ENCODE results near the gene CCDC136.

Gene CCDC136

GRCh38 chr7:128818694-128819093, 26.9 kb downstream of the CCDC136 start:
- no peak for TF ChIP-seq TAF1 (IDR thresholded peaks at IDR 0.05; ENCODE audit: low read depth)
- TF ChIP-seq YY1 (IDR thresholded peaks at IDR 0.05; ENCODE audit: low read depth): no peak
- no peak for TF ChIP-seq ZBTB7A (IDR thresholded peaks at IDR 0.05; ENCODE audit: low read depth)
- no peak for TF ChIP-seq TCF12 (IDR thresholded peaks at IDR 0.05; ENCODE audit: low read depth)
- TF ChIP-seq FOXM1 (IDR thresholded peaks at IDR 0.05; ENCODE audit: borderline replicate concordance, low read depth): no peak
- no peak for TF ChIP-seq REST (IDR thresholded peaks at IDR 0.05; ENCODE audit: low read depth)

- TF ChIP-seq FOXM1 (IDR thresholded peaks at IDR 0.05; ENCODE audit: borderline replicate concordance, low read depth) (no peak), TEAD4 (IDR thresholded peaks at IDR 0.05) (no peak), TCF12 (IDR thresholded peaks at IDR 0.05; ENCODE audit: low read depth) (no peak), EP300 (IDR thresholded peaks at IDR 0.05; ENCODE audit: borderline replicate concordance) (no peak), EGR1 (IDR thresholded peaks at IDR 0.05) (no peak), ZBTB7A (IDR thresholded peaks at IDR 0.05; ENCODE audit: low read depth) (no peak), RAD21 (IDR thresholded peaks at IDR 0.05; ENCODE audit: low read depth) (no peak), NFIC (IDR thresholded peaks at IDR 0.05) (no peak), YY1 (IDR thresholded peaks at IDR 0.05; ENCODE audit: low read depth) (no peak)
- TF ChIP-seq, protein P1, sequence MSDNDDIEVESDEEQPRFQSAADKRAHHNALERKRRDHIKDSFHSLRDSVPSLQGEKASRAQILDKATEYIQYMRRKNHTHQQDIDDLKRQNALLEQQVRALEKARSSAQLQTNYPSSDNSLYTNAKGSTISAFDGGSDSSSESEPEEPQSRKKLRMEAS (IDR thresholded peaks at IDR 0.05): no peak
Observed at GRCh38 chr7:128821724-128822123, 30.0 kb downstream of the CCDC136 start.

DNA sequence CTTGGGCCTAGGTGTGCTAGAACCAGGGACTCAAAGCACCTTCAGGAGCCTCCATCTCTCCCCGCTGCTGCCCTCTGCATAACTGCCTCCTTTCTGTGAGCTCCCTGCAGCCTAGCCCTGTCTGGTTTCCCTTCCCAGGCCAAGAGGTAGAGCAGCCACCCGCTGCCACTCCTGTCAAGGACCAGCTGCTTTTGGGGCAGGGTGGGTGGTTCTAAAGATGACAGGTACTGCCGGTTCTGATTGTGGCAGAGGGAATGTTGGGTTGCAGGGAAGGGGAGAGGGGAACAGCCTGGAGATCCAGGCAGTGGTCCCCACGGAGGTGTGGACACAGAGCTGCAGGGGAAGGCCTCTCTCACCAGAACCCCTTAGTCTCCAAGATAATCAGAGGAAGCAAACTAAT, 34.7 kb downstream of the CCDC136 start:
- no peak for TF ChIP-seq EGR1 (IDR thresholded peaks at IDR 0.05)
- no peak for TF ChIP-seq ZBTB7A (IDR thresholded peaks at IDR 0.05; ENCODE audit: low read depth)
- no peak for TF ChIP-seq TAF1 (IDR thresholded peaks at IDR 0.05; ENCODE audit: low read depth)

DNA sequence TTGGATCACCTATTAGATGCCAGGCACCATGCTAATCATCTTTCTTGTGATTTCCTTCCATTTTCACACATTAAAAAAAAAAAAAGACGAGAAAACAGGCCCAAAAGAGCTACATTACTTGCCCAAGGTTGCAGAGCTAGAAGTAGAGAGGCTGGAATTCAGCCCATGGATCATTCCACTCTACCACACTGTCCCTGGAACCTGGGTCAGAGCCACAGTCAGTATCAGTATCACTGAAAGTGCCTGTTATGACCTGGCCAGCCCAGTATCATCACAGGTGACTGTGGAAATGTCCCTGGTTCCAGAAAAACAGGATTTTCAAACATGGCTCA, 35.1 kb downstream of the CCDC136 start:
- TF ChIP-seq FOXM1 (IDR thresholded peaks at IDR 0.05; ENCODE audit: borderline replicate concordance, low read depth) (no peak), CREB1 (IDR thresholded peaks at IDR 0.05; ENCODE audit: low read depth) (no peak), YY1 (IDR thresholded peaks at IDR 0.05; ENCODE audit: low read depth) (no peak), CEBPB (IDR thresholded peaks at IDR 0.05) (no peak), EGR1 (IDR thresholded peaks at IDR 0.05) (no peak), TEAD4 (IDR thresholded peaks at IDR 0.05) (no peak), ZBTB7A (IDR thresholded peaks at IDR 0.05; ENCODE audit: low read depth) (no peak), TAF1 (IDR thresholded peaks at IDR 0.05; ENCODE audit: low read depth) (no peak), RAD21 (IDR thresholded peaks at IDR 0.05; ENCODE audit: low read depth) (no peak), NFIC (IDR thresholded peaks at IDR 0.05) (no peak)
- TF ChIP-seq, protein P2, sequence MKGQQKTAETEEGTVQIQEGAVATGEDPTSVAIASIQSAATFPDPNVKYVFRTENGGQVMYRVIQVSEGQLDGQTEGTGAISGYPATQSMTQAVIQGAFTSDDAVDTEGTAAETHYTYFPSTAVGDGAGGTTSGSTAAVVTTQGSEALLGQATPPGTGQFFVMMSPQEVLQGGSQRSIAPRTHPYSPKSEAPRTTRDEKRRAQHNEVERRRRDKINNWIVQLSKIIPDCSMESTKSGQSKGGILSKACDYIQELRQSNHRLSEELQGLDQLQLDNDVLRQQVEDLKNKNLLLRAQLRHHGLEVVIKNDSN (IDR thresholded peaks at IDR 0.05): no peak
- TF ChIP-seq, protein P1 (IDR thresholded peaks at IDR 0.05): no peak

DNA sequence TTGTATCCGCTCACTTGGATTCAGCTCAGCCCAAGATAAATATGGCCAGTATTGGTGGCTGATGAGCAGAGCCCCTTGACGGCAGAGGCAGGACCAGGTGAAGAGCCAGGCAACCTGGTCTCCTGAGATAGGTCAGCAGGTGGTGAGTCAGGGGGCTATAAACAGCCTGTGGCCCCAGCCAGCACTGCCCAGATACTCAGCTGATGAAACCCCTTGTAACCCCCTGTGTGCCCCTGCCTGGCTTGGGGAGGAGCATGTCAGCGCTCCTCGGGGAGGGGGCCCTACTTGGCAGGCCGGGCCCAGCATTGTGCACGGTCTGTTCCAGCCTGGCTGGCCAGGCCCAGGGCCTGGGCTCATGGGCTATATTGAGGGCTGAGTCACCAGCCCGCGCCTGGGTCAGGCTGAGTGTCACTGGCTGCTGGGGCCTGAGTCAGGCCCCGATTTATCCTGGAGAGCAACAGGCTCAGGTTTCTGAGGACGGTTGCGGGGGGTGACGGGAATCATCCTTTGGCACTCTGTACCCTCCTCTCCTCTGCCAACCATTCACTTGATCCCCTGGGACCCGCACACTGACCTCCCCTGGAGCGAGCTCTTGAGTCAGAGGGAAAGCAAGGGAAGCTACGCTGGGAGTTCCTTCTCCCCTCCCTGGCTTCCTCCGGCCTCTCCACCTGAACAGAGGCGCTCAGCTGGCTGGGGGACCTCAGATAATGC, 35.6 kb downstream of the CCDC136 start:
- no peak for TF ChIP-seq EP300 (IDR thresholded peaks at IDR 0.05; ENCODE audit: borderline replicate concordance)
- no peak for TF ChIP-seq RAD21 (IDR thresholded peaks at IDR 0.05; ENCODE audit: low read depth)
- TF ChIP-seq REST (IDR thresholded peaks at IDR 0.05; ENCODE audit: low read depth): no peak
- TF ChIP-seq CREB1 (IDR thresholded peaks at IDR 0.05; ENCODE audit: low read depth): no peak
- no peak for TF ChIP-seq ZBTB7A (IDR thresholded peaks at IDR 0.05; ENCODE audit: low read depth)
- no peak for TF ChIP-seq TEAD4 (IDR thresholded peaks at IDR 0.05)
- no peak for TF ChIP-seq NFIC (IDR thresholded peaks at IDR 0.05)
- TF ChIP-seq, protein P1 (IDR thresholded peaks at IDR 0.05): no peak
- TF ChIP-seq FOXM1 (IDR thresholded peaks at IDR 0.05; ENCODE audit: borderline replicate concordance, low read depth): no peak
- no peak for TF ChIP-seq TAF1 (IDR thresholded peaks at IDR 0.05; ENCODE audit: low read depth)
- TF ChIP-seq CEBPB (IDR thresholded peaks at IDR 0.05): no peak
- TF ChIP-seq EGR1 (IDR thresholded peaks at IDR 0.05): no peak
- TF ChIP-seq TCF12 (IDR thresholded peaks at IDR 0.05; ENCODE audit: low read depth): no peak

DNA sequence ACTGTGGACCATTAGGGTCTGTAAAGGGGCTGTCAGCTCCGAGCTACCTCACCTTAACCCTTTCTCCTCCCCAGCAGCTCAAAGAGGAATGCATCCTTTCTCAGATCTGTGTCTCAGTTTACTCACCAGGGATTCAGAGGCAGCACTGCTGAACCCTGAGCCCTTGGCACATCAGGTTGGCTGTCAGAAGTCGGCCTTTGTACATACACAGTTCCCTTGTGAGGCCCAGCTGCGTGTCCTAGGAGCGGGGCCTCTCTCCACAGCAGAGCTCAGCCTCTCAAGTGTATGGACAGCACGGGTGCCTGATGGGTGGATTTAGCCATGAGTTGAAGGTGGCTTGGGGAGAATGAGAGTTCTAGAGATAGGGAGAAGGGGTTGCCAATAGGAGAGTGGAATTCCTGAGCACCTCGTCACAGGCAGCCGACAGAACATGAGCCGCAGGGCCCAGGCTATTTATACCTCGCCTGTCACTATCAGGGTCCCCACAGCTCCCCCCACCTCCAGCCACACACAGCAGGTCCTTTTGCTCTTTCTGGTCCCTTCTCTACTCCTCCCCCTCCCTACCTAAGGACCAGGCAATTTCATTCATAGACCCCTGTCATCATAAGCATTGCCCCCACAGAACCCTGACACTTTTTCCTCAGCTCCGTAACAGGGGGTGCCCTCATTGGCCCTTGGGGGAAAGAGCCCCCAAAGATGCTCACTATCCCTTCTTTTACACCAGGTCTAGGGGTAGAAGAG, 36.4 kb downstream of the CCDC136 start:
- TF ChIP-seq REST (IDR thresholded peaks at IDR 0.05; ENCODE audit: low read depth) (no peak), EGR1 (IDR thresholded peaks at IDR 0.05) (no peak), ZBTB7A (IDR thresholded peaks at IDR 0.05; ENCODE audit: low read depth) (no peak)
